CD4-positive, alpha-beta T cell treated with Interleukin-1 beta for 1 hour (primary cell): Measurements from ENCODE around the gene APBA1.
A peak's percentile ranks its signal among the peaks of the same experiment; 100 is the strongest.

Source experiments
- DNase-seq, 2 donors: peaks; one replicate each; pipeline ENCODE4 v3.0.0-alpha.2; 2020 to 2022

The APBA1 gene

GRCh38 chr9:69671879-69672595 lies at the start of gene APBA1:
TSS of gene APBA1 (minus strand) at chr9:69672371.
- DNase-seq = peak; percentile 53 to 59

GRCh38 chr9:69719983-69720382 lies 47.8 kb upstream of the APBA1 start:
- DNase-seq = no peak

GRCh38 chr9:69719367-69719766 lies 47.2 kb upstream of the APBA1 start:
- DNase-seq = no peak

- DNase-seq = no peak
Observed at GRCh38 chr9:69718218-69718617, 46.0 kb upstream of the APBA1 start.

GRCh38 chr9:69715825-69716224 lies 43.7 kb upstream of the APBA1 start:
- no peak for DNase-seq

GRCh38 chr9:69715096-69715495 lies 42.9 kb upstream of the APBA1 start:
- no peak for DNase-seq

GRCh38 chr9:69697475-69697874 lies 25.3 kb upstream of the APBA1 start:
- no peak for DNase-seq

GRCh38 chr9:69696802-69697201 lies 24.6 kb upstream of the APBA1 start:
- DNase-seq = no peak

GRCh38 chr9:69689991-69690538 lies 17.9 kb upstream of the APBA1 start:
- no peak for DNase-seq

- DNase-seq = no peak
Observed at GRCh38 chr9:69683927-69684326, 11.8 kb upstream of the APBA1 start.

GRCh38 chr9:69678843-69679538 lies 6.8 kb upstream of the APBA1 start:
- DNase-seq = no peak

GRCh38 chr9:69677931-69678330 lies 5.8 kb upstream of the APBA1 start:
- DNase-seq = no peak

- DNase-seq = no peak
Observed at GRCh38 chr9:69675563-69675962, 3.4 kb upstream of the APBA1 start.

GRCh38 chr9:69674716-69675438 lies 2.7 kb upstream of the APBA1 start:
- DNase-seq = no peak

- DNase-seq = no peak
Observed at GRCh38 chr9:69674112-69674685, 2.0 kb upstream of the APBA1 start.

- no peak for DNase-seq
Observed at GRCh38 chr9:69673311-69673640, 1.1 kb upstream of the APBA1 start.

GRCh38 chr9:69672596-69673310 lies 582 bp upstream of the APBA1 start:
- DNase-seq = peak; percentile 67 to 71

GRCh38 chr9:69671311-69671878 lies 776 bp downstream of the APBA1 start:
- DNase-seq = no peak

- no peak for DNase-seq
Observed at GRCh38 chr9:69667306-69667705, 4.9 kb downstream of the APBA1 start.

- no peak for DNase-seq
Observed at GRCh38 chr9:69660304-69660703, 11.9 kb downstream of the APBA1 start.

GRCh38 chr9:69658987-69659675 lies 13.0 kb downstream of the APBA1 start:
- no peak for DNase-seq

- DNase-seq = no peak
Observed at GRCh38 chr9:69657269-69657668, 14.9 kb downstream of the APBA1 start.
